Liver (tissue), 9 donors: ENCODE measurements around the gene PON2. TPM values are rescaled to one million over a fixed set of nuclear protein-coding genes. Genes with fewer than 3 reads are reported as not detected.

Source experiments
- DNase-seq: peaks from one replicate; pipeline ENCODE4 v3.0.0-alpha.2; 2017; ENCODE audit warnings: low spot score
- H3K27ac ChIP-seq, 2 donors: one replicate each; pipeline ENCODE4 v1.7.0; 2013; ENCODE audit warnings: inconsistent platforms in 2 of 2, low read length in 2 of 2, control low read depth in 1 of 2, low read depth in 1 of 2, mild to moderate bottlenecking in 1 of 2
- H3K27me3 ChIP-seq, 4 donors: one replicate each; pipeline versions ENCODE4 v1.6.1 to v1.7.0; 2013; ENCODE audit warnings: low read length in 3 of 4, inconsistent platforms in 1 of 4, mild to moderate bottlenecking in 1 of 4, moderate library complexity in 1 of 4; ENCODE audit not compliant: control insufficient read depth in 4 of 4, insufficient read depth in 4 of 4
- H3K36me3 ChIP-seq, 4 donors: one replicate each; pipeline versions ENCODE4 v1.6.1 to v1.7.0; 2013; ENCODE audit warnings: low read length in 3 of 4, mild to moderate bottlenecking in 3 of 4, low read depth in 1 of 4, moderate library complexity in 1 of 4; ENCODE audit not compliant: control insufficient read depth in 4 of 4, insufficient read depth in 3 of 4
- H3K4me1 ChIP-seq, 4 donors: one replicate each; pipeline versions ENCODE4 v1.6.1 to v1.7.0; 2013; ENCODE audit warnings: low read length in 3 of 4, mild to moderate bottlenecking in 3 of 4, moderate library complexity in 1 of 4; ENCODE audit not compliant: control insufficient read depth in 4 of 4, insufficient read depth in 4 of 4
- H3K4me3 ChIP-seq, 3 donors: one replicate each; pipeline versions ENCODE4 v1.6.1 to v1.7.0; 2013; ENCODE audit warnings: low read length in 3 of 3, control low read depth in 1 of 3, low read depth in 1 of 3, mild to moderate bottlenecking in 1 of 3
- H3K9ac ChIP-seq, 2 donors: one replicate each; pipeline ENCODE4 v1.7.0; 2013; ENCODE audit warnings: low read length in 2 of 2, mild to moderate bottlenecking in 2 of 2, moderate library complexity in 2 of 2, control low read depth in 1 of 2, low read depth in 1 of 2
- H3K9me3 ChIP-seq, 4 donors: one replicate each; pipeline versions ENCODE4 v1.6.1 to v1.7.0; 2013; ENCODE audit warnings: low read length in 3 of 4; ENCODE audit not compliant: control insufficient read depth in 4 of 4
- ATF3 ChIP-seq: IDR thresholded peaks from 2 replicates; pipeline ENCODE4 v1.6.1; 2016; ENCODE audit warnings: antibody characterized with exemption
- CTCF ChIP-seq: fragments of 150-350 bp; IDR thresholded peaks from 2 replicates; pipeline ENCODE4 v1.5.1; 2017; ENCODE audit warnings: improper control_type of control experiment, low read depth, low read length; ENCODE audit not compliant: missing input control
- EGR1 ChIP-seq, 2 donors: IDR thresholded peaks; 2 replicates each; pipeline ENCODE4 v1.6.1; 2016 to 2018; ENCODE audit warnings: antibody characterized with exemption in 2 of 2, low read depth in 2 of 2
- FOXA1 ChIP-seq: IDR thresholded peaks from 2 replicates; pipeline ENCODE4 v1.6.1; 2016; ENCODE audit warnings: antibody characterized with exemption
- GABPA ChIP-seq, 2 donors: IDR thresholded peaks in 1 of 2; conservative IDR thresholded peaks in 1 of 2; 2 replicates each; pipeline ENCODE4 v1.6.1; 2016; ENCODE audit warnings: antibody characterized with exemption in 2 of 2, mild to moderate bottlenecking in 1 of 2, moderate library complexity in 1 of 2
- HNF4A ChIP-seq, 2 donors: conservative IDR thresholded peaks; 2 replicates each; pipeline ENCODE4 v1.6.1; 2016; ENCODE audit warnings: antibody characterized with exemption in 2 of 2, mild to moderate bottlenecking in 2 of 2
- HNF4G ChIP-seq: IDR thresholded peaks from 2 replicates; pipeline ENCODE4 v1.6.1; 2016; ENCODE audit warnings: antibody characterized with exemption
- JUND ChIP-seq, 2 donors: IDR thresholded peaks; 2 replicates each; pipeline ENCODE4 v1.6.1; 2016; ENCODE audit warnings: antibody characterized with exemption in 2 of 2
- MAX ChIP-seq: IDR thresholded peaks from 2 replicates; pipeline ENCODE4 v1.6.1; 2016; ENCODE audit warnings: antibody characterized with exemption
- NR2F2 ChIP-seq: IDR thresholded peaks from 2 replicates; pipeline ENCODE4 v1.6.1; 2016; ENCODE audit warnings: antibody characterized with exemption
- REST ChIP-seq: IDR thresholded peaks from 2 replicates; pipeline ENCODE4 v1.6.1; 2016; ENCODE audit warnings: antibody characterized with exemption, mild to moderate bottlenecking
- SP1 ChIP-seq: IDR thresholded peaks from 2 replicates; pipeline ENCODE4 v1.6.1; 2018; ENCODE audit warnings: antibody characterized with exemption, mild to moderate bottlenecking
- ZBTB33 ChIP-seq: IDR thresholded peaks from 2 replicates; pipeline ENCODE4 v1.6.1; 2016; ENCODE audit warnings: antibody characterized with exemption
- WGBS: extraction: QIAGEN DNeasy Blood & Tissue Kit; methylation state at CpG from one replicate; pipeline ENCODE4 v1.1.7; 2013; 5-methylcytosine and 5-hydroxymethylcytosine counted together
- polyA plus RNA-seq, 2 donors: library from polyadenylated mRNA; stranded (reverse) in 1 of 2; unstranded in 1 of 2; fragments of 200-250 nt in 1 of 2; fragments of >200 nt in 1 of 2; fragmentation: Nextera tagmentation in 1 of 2; extraction: Ambion mirVana in 1 of 2; gene quantifications; one replicate each; pipeline versions ENCODE4 v1.2.1 to v1.2.3, GENCODE V29; 2013 to 2015
- total RNA-seq, 2 donors: library from RNA; depleted of rRNA; stranded (reverse); fragments of >200 nt; gene quantifications; one replicate each; pipeline ENCODE4 v1.2.3, GENCODE V29; 2014
- donor health status: healthy.
- donor health status: healthy.
- donor health status: healthy.
- donor health status: healthy.
- donor health status: healthy.

The PON2 gene
- total and polyA plus RNA-seq, 4 donors: 99.1 to 276 (median 169) TPM

GRCh38 chr7:95427166-95427565 is 7.7 kb downstream of the PON2 start:
- 85% methylated on average over 7 of the region's 7 CpGs for WGBS

GRCh38 chr7:95425694-95426093 is 9.1 kb downstream of the PON2 start:
- peaks cover 9 to 30% (median 22%) of the 10 kb centered on the region in 4 donors for H3K4me1 ChIP-seq
- DNase-seq: no peak
- 94% methylated on average over 2 of the region's 2 CpGs for WGBS

More at GRCh38 chr7:95427166-95427565, 7.7 kb downstream of the PON2 start:
- TF ChIP-seq ATF3 (no peak), HNF4A (conservative IDR thresholded peaks at IDR 0.05) (no peak), SP1 (no peak), FOXA1 (no peak), EGR1 (IDR thresholded peaks at IDR 0.05; ENCODE audit: low read depth in 2 of 2) (no peak), JUND (IDR thresholded peaks at IDR 0.05) (no peak), NR2F2 (no peak), MAX (no peak), HNF4G (no peak)
- Histone ChIP-seq H3K36me3 (no peaks in the 10 kb centered on the region), H3K9me3 (no peaks in the 10 kb centered on the region), H3K9ac (no peak overlapping the region), H3K4me3 (no peak overlapping the region), H3K27me3 (no peaks in the 10 kb centered on the region), H3K27ac (no peak overlapping the region), H3K4me1 (peaks cover 6 to 27% (median 15%) of the 10 kb centered on the region in 4 donors)
- no peak for DNase-seq

More at GRCh38 chr7:95425694-95426093, 9.1 kb downstream of the PON2 start:
- H3K9me3 ChIP-seq: no peaks in the 10 kb centered on the region
- H3K9ac ChIP-seq: no peak overlapping the region
- TF ChIP-seq REST (no peak), ZBTB33 (no peak), GABPA (IDR thresholded peaks at IDR 0.05 in 1 of 2, conservative IDR thresholded peaks at IDR 0.05 in 1 of 2) (no peak), SP1 (no peak), CTCF (no peak)
- H3K36me3 ChIP-seq: no peaks in the 10 kb centered on the region
- H3K27me3 ChIP-seq: no peaks in the 10 kb centered on the region
- no peak overlapping the region for H3K4me3 ChIP-seq
- no peak overlapping the region for H3K27ac ChIP-seq
